Endothelial cell of umbilical vein (primary cell): Measurements from ENCODE around the gene IGSF11. TPM values are rescaled to one million over a fixed set of nuclear protein-coding genes. Genes with fewer than 3 reads are reported as not detected.

Source experiments
- BruUV-seq: library from RNA; stranded (reverse); fragments of 400-500 nt; replicated peaks from 2 replicates; lab custom pipeline; 2021; lab: Mats Ljungman, UMichigan
- CTCF ChIA-PET: fragments of 300-600, 350-600 bp; sonication (Branson Sonifier 250); formaldehyde crosslinking; loops from one replicate; lab custom pipeline; 2021; ENCODE audit warnings: antibody characterized with exemption, inconsistent platforms; lab: Charles Lee
- POLR2A ChIA-PET: fragments of 300-600, 350-600 bp; sonication (Branson Sonifier 250); formaldehyde crosslinking; loops from one replicate; lab custom pipeline; 2021; ENCODE audit warnings: antibody characterized with exemption, inconsistent platforms; lab: Charles Lee
- DNase-seq: peaks from one replicate; pipeline ENCODE4 v3.0.0-alpha.2; 2011; ENCODE audit warnings: low read depth, low spot score
- FAIRE-seq: peaks from 2 replicates; lab custom pipeline; 2011; peaks lifted over from hg19 to GRCh38; lab: Jason Lieb, UNC
- H2AFZ ChIP-seq: 2 replicates; pipeline ENCODE4 v1.6.0; 2012; ENCODE audit warnings: low read depth, low read length, control low read depth, inconsistent platforms
- H3K27ac ChIP-seq: 2 replicates; pipeline ENCODE4 v1.5.1; 2011; ENCODE audit warnings: low read depth, mild to moderate bottlenecking, control low read depth, low read length, moderate library complexity; ENCODE audit not compliant: insufficient read depth
- H3K27me3 ChIP-seq, 2 experiments: 2 replicates each; pipeline versions ENCODE4 v1.6.0 to v1.6.1; 2011; ENCODE audit warnings: low read length in 2 of 2, mixed read lengths in 1 of 2; ENCODE audit not compliant: control insufficient read depth in 2 of 2, insufficient read depth in 2 of 2
- H3K36me3 ChIP-seq, 2 experiments: 2 replicates in 1 of 2; 3 replicates in 1 of 2; pipeline ENCODE4 v1.5.1; 2011; ENCODE audit warnings: low read length in 2 of 2, mild to moderate bottlenecking in 1 of 2, moderate library complexity in 1 of 2; ENCODE audit not compliant: control insufficient read depth in 2 of 2, insufficient read depth in 2 of 2; ENCODE audit errors: extremely low read depth in 1 of 2
- H3K4me1 ChIP-seq: 3 replicates; pipeline ENCODE4 v1.5.1; 2011; ENCODE audit warnings: mild to moderate bottlenecking, low read length; ENCODE audit not compliant: control insufficient read depth, insufficient read depth; ENCODE audit errors: extremely low read depth
- H3K4me2 ChIP-seq: 2 replicates; pipeline ENCODE4 v1.6.1; 2011; ENCODE audit warnings: low read length, control low read depth, mixed read lengths; ENCODE audit not compliant: insufficient read depth
- H3K4me3 ChIP-seq, 3 experiments: fragments of 200-600 bp in 1 of 3; sonication (generic), shearing (Covaris generic) in 1 of 3; replicated peaks in 1 of 3; 2 replicates each; pipeline ENCODE4 v1.5.1; 2011 to 2016; ENCODE audit warnings: control low read depth in 3 of 3, low read length in 3 of 3, mild to moderate bottlenecking in 2 of 3, inconsistent platforms in 1 of 3, low read depth in 1 of 3, moderate library complexity in 1 of 3; ENCODE audit not compliant: insufficient read depth in 1 of 3
- H3K79me2 ChIP-seq: 2 replicates; pipeline ENCODE4 v1.6.0; 2012; ENCODE audit warnings: low read length, inconsistent platforms; ENCODE audit not compliant: control insufficient read depth, insufficient read depth
- H3K9ac ChIP-seq: replicated peaks from 2 replicates; pipeline ENCODE3; 2011; ENCODE audit warnings: low read length, control low read depth; ENCODE audit not compliant: insufficient read depth; ENCODE audit errors: extremely low read depth
- H3K9me1 ChIP-seq: replicated peaks from 3 replicates; pipeline ENCODE4 v1.6.0; 2011; ENCODE audit warnings: mild to moderate bottlenecking, low read length; ENCODE audit not compliant: control insufficient read depth, insufficient read depth; ENCODE audit errors: extremely low read depth
- H3K9me3 ChIP-seq: replicated peaks from 2 replicates; pipeline ENCODE4 v1.5.1; 2012; ENCODE audit warnings: low read length, inconsistent platforms; ENCODE audit not compliant: control insufficient read depth, insufficient read depth
- H4K20me1 ChIP-seq: replicated peaks from 2 replicates; pipeline ENCODE3; 2011; ENCODE audit warnings: mild to moderate bottlenecking, low read length; ENCODE audit not compliant: control insufficient read depth, insufficient read depth; ENCODE audit errors: extremely low read depth
- CTCF ChIP-seq, 2 donors: IDR thresholded peaks; 1 replicate in 1 of 2; 2 replicates in 1 of 2; pipeline ENCODE4 v1.5.1; 2011; ENCODE audit warnings: low read length in 2 of 2, mild to moderate bottlenecking in 2 of 2, moderate library complexity in 2 of 2, control low read depth in 1 of 2, inconsistent platforms in 1 of 2, low read depth in 1 of 2; ENCODE audit not compliant: insufficient read depth in 1 of 2; ENCODE audit errors: extremely low read depth in 1 of 2
- EZH2 ChIP-seq: IDR thresholded peaks from 2 replicates; pipeline ENCODE4 v1.6.1; 2012; ENCODE audit warnings: borderline replicate concordance, low read depth, mild to moderate bottlenecking, moderate library complexity, low read length, inconsistent platforms; ENCODE audit not compliant: severe bottlenecking
- FOS ChIP-seq: IDR thresholded peaks from 2 replicates; pipeline ENCODE4 v1.6.1; 2011; ENCODE audit warnings: mild to moderate bottlenecking, low read length, moderate library complexity, borderline replicate concordance; ENCODE audit not compliant: insufficient read depth
- GATA2 ChIP-seq: IDR thresholded peaks from 2 replicates; pipeline ENCODE4 v1.7.0; 2011; ENCODE audit warnings: low read depth, mild to moderate bottlenecking, moderate library complexity, mixed read lengths, low read length; ENCODE audit not compliant: insufficient read length, insufficient read depth
- JUN ChIP-seq: IDR thresholded peaks from 2 replicates; pipeline ENCODE4 v1.6.1; 2011; ENCODE audit warnings: borderline replicate concordance, low read depth; ENCODE audit not compliant: insufficient read length, insufficient read depth
- MAX ChIP-seq: IDR thresholded peaks from 2 replicates; pipeline ENCODE4 v1.6.1; 2011; ENCODE audit not compliant: insufficient read depth, insufficient read length
- MYC ChIP-seq: IDR thresholded peaks from one replicate; pipeline ENCODE4 v1.6.1; 2011; ENCODE audit warnings: mild to moderate bottlenecking, low read depth, low read length
- POLR2A ChIP-seq: IDR thresholded peaks from 2 replicates; pipeline ENCODE4 v1.6.1; 2012; ENCODE audit warnings: low read depth, mild to moderate bottlenecking, control low read depth, low read length
- POLR2AphosphoS5 ChIP-seq: IDR thresholded peaks from 2 replicates; pipeline ENCODE4 v1.6.1; 2012; ENCODE audit warnings: low read depth, mild to moderate bottlenecking, control low read depth, low read length, moderate library complexity; ENCODE audit not compliant: insufficient read depth
- dilution Hi-C: fragments of 300-500 bp; cut with MboI; formaldehyde crosslinking; loops from one replicate; pipeline ENCODE4 v1.15.0; 2019; ENCODE audit warnings: low sequenced_read_pairs; ENCODE audit not compliant: extremely low pct_ligation_motif_present
- intact Hi-C: fragments of 100-400 bp; cut with micrococcal nuclease; formaldehyde crosslinking; loops from one replicate; pipeline ENCODE4 v1.10.0; 2022
- polyA plus RNA-seq, 4 experiments: library from polyadenylated mRNA; depleted of rRNA in 3 of 4; stranded (reverse) in 3 of 4; unstranded in 1 of 4; fragments of >200 nt; gene quantifications; 2 replicates each; pipeline versions ENCODE4 v1.2.1 to v1.2.3, GENCODE V29; 2011 to 2012; ENCODE audit warnings: missing spikeins in 1 of 4
- total RNA-seq: library from RNA; stranded (reverse); gene quantifications from 2 replicates; pipeline ENCODE4 v1.2.3, GENCODE V29; 2021

Gene IGSF11
- total and polyA plus RNA-seq, 2 donors (not counting 3 experiments of a cell fraction or from before 2014, with no cell fraction given), result not detected

- intact Hi-C loops (no loop called here), dilution Hi-C loops (no loop called here)
- Histone ChIP-seq H3K4me3 (no peak overlapping the region), H3K4me2 (no peak overlapping the region), H3K9ac (no peak overlapping the region), H3K79me2 (no peaks in the 10 kb centered on the region), H3K4me1 (no peaks in the 10 kb centered on the region), H3K27me3 (peaks cover 2% of the 10 kb centered on the region in 2 experiments), H4K20me1 (no peaks in the 10 kb centered on the region), H3K9me3 (no peaks in the 10 kb centered on the region), H3K9me1 (no peaks in the 10 kb centered on the region), H3K36me3 (no peaks in the 10 kb centered on the region), H3K27ac (no peak overlapping the region), H2AFZ (no peak overlapping the region)
- POLR2A ChIA-PET, result no interaction called here
- DNase-seq (no peak), FAIRE-seq (no peak)
- CTCF ChIA-PET, result interaction anchor here (3.5 kb wide), 1 partner anchor 7 kb away, joined by 11 read pairs; the partner anchor contains the start of gene IGSF11
- TF ChIP-seq MYC (no peak), EZH2 (no peak), FOS (no peak), GATA2 (no peak), CTCF (IDR thresholded peaks at IDR 0.05; ENCODE audit: extremely low read depth in 1 of 2, insufficient read depth in 1 of 2, low read depth in 1 of 2, low read length in 2 of 2) (no peak), POLR2A (no peak), MAX (no peak), POLR2AphosphoS5 (no peak), JUN (no peak)
- BruUV-seq, result no TSS peak
Measured at GRCh38 chr3:119042162-119042561, 7.5 kb upstream of the IGSF11 start.
